ENCODE results near the gene XRRA1.

- TF ChIP-seq SUZ12 (IDR thresholded peaks at IDR 0.05; ENCODE audit: extremely low read depth, insufficient read depth, insufficient read length), result no peak
- TF ChIP-seq YY1 (IDR thresholded peaks at IDR 0.05; ENCODE audit: insufficient read depth, insufficient read length), result no peak
These were observed 104.8 kb downstream of the XRRA1 start for GRCh38 chr11:74844072-74844471.
